Amniotic epithelial cell (primary cell): Measurements from ENCODE around the gene POU3F4.
A peak's percentile ranks its signal among the peaks of the same experiment; 100 is the strongest.

Experiments
- DNase-seq: peaks from one replicate; pipeline ENCODE4 v3.0.0-alpha.2; 2010; ENCODE audit warnings: low read depth

Gene POU3F4

DNA sequence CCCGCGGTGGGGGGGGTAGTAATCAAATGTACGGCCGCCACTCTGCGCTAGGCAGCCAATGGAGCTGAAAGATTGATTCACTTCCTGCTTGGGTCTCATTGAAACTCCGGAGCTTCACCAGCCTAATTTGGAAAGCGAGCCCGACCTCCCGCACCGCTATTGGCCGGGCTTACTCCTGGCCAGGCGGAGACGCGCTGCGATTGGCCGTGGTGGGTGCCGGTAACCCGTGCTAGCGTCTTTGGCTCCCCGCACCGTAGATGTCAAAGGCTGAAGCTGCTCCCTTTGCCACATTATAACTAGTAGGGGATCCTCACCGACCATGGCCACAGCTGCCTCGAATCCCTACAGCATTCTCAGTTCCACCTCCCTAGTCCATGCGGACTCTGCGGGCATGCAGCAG lies at the start of gene POU3F4:
POU3F4 (plus strand) TSS at position 285 of the 400 bp plus-strand sequence; CDS start at position 320, 35 bp downstream.
- DNase-seq = no peak

GRCh38 chrX:83469551-83469950 lies 38.5 kb upstream of the POU3F4 start:
- peak; percentile 0 for DNase-seq

DNA sequence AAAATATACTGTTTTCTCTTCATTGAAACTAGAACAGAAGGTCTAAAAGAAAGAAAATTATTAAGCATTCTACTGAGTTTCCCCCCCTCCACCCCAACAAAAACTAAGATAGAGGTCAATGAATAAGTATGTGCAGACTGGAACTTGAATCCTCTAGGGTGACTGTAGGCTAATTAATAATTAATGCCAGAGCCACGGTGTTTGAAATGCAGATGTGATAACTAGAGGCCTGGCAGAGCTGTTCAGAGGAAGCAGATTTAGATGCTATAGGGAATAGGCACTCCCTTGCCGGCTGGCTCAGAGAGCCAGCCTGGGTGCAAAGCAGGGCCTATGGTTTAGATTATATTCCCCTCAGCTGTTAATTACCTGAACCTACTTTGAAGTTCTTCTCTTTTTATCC lies 12.2 kb upstream of the POU3F4 start:
- DNase-seq = no peak

DNA sequence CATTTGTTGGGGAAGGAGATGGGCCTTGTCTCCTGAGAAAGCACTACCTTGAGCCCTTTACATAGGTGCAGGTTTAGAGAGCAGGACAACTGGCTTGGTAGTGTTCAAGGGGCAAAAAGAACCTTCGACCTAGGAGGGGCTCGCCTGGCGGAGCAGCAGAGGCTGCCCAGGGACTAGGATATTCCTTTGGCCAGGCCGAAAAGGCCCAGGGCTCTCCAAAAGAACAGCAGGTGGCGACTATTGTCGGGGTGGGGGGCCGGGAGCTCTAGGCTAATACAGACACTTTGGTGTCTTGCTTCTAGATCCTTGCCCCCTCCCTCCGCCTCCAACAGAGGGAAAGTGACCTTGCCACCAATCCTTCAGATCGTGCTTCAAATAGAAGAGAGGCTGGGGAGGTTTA lies 7.1 kb upstream of the POU3F4 start:
- no peak for DNase-seq

DNA sequence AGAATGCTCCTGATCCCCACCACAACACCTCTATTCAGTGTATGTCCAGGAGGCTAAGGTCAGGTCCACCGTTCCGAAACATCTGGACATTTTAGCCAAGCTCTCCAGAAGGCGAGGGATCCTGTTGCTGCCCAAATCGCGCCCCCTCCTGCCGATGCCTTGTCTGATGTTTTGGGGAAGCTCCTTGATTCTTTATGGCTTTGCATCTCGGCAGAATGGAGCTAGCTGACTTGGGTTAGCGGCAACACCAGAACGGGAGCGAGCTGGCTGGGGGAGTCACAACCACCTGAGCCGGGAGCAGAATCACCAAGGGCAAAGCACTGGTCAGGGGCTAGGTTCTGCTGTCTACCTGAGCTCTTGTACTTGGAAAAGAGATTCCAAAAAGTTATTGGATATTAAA lies 6.6 kb upstream of the POU3F4 start:
- DNase-seq = no peak

- no peak for DNase-seq
Observed at GRCh38 chrX:83504721-83505479, 3.2 kb upstream of the POU3F4 start.

DNA sequence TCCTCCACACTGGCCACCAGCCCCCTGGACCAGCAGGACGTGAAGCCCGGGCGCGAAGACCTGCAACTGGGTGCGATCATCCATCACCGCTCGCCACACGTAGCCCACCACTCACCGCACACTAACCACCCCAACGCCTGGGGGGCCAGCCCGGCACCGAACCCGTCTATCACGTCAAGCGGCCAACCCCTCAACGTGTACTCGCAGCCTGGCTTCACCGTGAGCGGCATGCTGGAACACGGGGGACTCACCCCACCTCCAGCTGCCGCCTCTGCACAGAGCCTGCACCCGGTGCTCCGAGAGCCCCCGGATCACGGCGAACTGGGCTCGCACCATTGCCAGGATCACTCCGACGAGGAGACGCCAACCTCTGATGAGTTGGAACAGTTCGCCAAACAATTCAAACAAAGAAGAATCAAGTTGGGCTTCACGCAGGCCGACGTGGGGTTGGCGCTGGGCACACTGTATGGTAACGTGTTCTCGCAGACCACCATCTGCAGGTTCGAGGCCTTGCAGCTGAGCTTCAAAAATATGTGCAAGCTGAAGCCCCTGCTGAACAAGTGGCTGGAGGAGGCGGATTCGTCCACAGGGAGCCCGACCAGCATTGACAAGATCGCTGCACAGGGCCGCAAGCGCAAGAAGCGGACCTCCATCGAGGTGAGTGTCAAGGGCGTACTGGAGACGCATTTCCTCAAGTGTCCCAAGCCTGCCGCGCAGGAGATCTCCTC lies 600 bp downstream of the POU3F4 start:
- no peak for DNase-seq

GRCh38 chrX:83509254-83509801 lies 1.2 kb downstream of the POU3F4 start:
- no peak for DNase-seq

DNA sequence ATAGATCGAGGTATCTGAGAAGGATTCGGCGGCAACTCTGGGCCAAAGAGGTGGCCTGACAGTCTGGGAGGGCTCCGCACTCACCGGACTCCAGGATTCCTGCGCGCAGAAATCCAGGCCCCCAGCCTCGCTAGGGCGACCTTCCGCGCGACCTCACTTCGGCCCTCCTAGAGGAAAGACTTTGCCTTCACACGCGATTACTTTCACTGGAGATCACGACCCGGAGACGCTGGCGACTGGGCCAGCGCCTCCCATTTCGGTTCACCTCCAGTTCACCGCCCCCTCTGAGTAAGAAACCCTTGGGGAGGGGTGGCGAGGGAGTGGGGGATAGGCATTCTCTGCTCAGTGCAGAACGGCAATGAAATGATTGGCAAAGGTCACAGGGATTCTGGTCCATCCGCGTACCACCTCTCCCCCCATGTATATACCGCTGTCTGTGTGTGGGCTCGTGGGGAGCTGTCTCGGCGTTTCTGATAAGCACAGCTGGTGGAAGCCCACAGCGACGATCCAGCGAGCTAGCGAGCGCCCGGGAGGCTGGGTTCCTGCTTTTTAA lies 2.5 kb downstream of the POU3F4 start:
- no peak for DNase-seq

- no peak for DNase-seq
Observed at GRCh38 chrX:83511208-83511607, 3.1 kb downstream of the POU3F4 start.

DNA sequence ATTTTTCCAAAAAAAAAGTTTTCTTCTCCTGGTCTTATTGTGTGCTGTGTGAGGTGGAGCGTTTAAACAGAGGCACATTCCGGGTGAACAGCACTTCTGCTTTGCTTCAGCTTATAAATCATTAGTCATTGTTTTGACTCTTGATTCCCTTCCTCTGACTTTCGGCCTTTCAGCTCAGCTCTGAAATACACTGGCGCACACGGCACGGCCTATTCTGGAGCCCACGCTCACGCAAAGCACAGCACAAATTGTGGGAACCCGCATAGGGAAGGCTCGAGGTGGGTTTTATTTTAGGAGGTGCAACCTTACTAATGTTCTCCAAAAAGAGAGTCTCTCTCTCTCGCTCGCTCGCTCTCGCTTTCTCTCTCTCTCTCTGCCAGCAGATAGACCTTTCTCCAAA lies 4.0 kb downstream of the POU3F4 start:
- DNase-seq = no peak

DNA sequence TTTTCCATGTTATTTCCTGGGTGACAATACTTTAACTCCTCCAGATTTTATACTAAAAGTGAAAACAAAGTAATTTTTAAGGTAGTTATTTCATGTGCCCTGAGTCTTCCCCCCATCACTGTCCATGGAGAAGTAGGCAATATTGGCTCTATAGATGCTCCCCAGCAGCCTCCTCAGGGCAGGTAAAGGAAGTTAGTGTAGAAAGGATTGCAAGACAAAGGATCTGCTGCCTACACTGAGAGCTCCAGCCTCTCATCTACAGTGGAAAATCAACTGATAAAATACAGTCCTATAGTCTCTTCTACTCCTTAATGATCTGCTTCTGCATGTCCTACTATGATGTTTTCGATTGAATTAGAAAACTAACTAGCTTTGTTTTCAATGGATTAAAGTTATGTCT lies 8.5 kb downstream of the POU3F4 start:
- DNase-seq = no peak

GRCh38 chrX:83521905-83522304 lies 13.8 kb downstream of the POU3F4 start:
- no peak for DNase-seq

- no peak for DNase-seq
Observed at GRCh38 chrX:83529950-83530349, 21.9 kb downstream of the POU3F4 start.

DNA sequence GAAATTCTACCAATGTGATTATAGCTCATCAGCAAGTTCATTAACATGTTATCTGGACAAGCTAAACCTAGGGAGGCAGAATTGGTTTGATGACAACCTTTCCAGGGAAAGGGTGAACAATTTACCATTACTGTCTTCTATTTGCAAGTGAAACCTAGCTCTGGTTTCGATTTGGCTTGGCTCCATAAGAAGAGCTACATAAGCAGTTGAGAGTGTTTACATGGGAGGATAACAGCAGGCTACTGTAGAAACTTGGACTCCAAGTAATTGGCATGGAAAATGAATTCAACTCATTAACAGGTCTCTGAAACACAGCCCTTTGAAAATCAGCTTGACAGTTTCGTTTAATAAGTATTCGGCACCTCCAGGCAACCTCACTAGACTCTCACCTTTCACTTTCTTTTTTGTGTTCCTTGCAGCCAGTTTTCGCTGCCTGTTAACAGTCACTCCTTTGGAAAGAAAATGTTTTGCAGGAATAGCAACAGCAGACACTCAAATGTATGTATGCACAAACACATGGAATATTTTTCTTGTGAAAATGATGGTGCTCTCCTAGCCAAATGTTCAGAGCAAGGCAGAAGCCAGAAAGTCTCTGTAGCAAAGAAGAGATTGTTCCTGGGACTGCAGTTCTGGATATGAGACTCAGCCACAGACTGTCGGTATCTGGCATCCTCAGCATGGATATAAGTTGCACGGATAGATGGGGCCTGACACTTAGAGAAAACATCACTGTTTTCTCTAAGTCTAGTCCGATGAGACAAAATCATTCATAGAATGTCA lies 27.5 kb downstream of the POU3F4 start:
- DNase-seq = no peak
